ENCODE measurements around the gene SLC10A6. TPM values are rescaled to one million over a fixed set of nuclear protein-coding genes. Genes with fewer than 3 reads are reported as not detected.
"Not testable (repeated sequence)": the region's sequence is repeated elsewhere in the genome, so short reads cannot be mapped to it uniquely, and the experiment has no call there.

Gene SLC10A6
- polyA plus RNA-seq, 1 experiment, result 0.06 TPM

DNA sequence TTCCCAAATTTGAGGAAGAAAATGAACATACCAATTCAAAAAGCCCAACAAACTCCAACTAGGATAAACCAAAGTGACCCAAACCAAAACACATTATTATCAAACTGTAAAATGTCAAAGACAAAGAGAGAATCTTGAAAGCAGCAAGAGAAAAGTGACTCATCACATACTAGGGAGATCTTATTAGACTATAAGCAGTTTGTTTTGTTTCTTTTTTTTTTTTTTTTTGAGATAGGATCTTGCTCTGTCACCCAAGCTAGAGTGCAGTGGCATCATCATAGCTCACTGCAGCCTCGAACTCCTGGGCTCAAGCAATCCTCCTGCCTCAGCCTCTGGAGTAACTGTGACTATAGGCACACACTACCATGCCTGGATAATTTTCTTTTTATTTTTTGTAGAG lies 30.5 kb upstream of the SLC10A6 start:
- ChIA-PET POLR2A (no interaction called here), CTCF (no interaction called here)
- TF ChIP-seq, protein P1, sequence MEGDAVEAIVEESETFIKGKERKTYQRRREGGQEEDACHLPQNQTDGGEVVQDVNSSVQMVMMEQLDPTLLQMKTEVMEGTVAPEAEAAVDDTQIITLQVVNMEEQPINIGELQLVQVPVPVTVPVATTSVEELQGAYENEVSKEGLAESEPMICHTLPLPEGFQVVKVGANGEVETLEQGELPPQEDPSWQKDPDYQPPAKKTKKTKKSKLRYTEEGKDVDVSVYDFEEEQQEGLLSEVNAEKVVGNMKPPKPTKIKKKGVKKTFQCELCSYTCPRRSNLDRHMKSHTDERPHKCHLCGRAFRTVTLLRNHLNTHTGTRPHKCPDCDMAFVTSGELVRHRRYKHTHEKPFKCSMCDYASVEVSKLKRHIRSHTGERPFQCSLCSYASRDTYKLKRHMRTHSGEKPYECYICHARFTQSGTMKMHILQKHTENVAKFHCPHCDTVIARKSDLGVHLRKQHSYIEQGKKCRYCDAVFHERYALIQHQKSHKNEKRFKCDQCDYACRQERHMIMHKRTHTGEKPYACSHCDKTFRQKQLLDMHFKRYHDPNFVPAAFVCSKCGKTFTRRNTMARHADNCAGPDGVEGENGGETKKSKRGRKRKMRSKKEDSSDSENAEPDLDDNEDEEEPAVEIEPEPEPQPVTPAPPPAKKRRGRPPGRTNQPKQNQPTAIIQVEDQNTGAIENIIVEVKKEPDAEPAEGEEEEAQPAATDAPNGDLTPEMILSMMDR (IDR thresholded peaks at IDR 0.05; ENCODE audit: low read depth, low read length), result no peak
- peaks cover 17% of the 10 kb centered on the region for H3K9me3 ChIP-seq (ENCODE audit: control insufficient read depth, insufficient read depth, low read length)
- no peak overlapping the region for H3K27ac ChIP-seq (ENCODE audit: low read depth, low read length)
- no peak for DNase-seq (ENCODE audit: low read depth, low spot score)
- no peaks in the 10 kb centered on the region for H3K27me3 ChIP-seq (ENCODE audit: control insufficient read depth, insufficient read depth, low read length)
- H3K4me3 ChIP-seq (ENCODE audit: low read depth, low read length), result no peak overlapping the region

- Histone ChIP-seq H3K9me3 (ENCODE audit: control insufficient read depth, insufficient read depth, low read length) (peaks cover 17% of the 10 kb centered on the region), H3K27ac (ENCODE audit: low read depth, low read length) (no peak overlapping the region), H3K4me3 (ENCODE audit: low read depth, low read length) (no peak overlapping the region), H3K27me3 (ENCODE audit: control insufficient read depth, insufficient read depth, low read length) (no peaks in the 10 kb centered on the region)
- ChIA-PET POLR2A (no interaction called here), CTCF (interaction anchor here (1.2 kb wide), 1 partner anchor 382 kb away, joined by 6 read pairs; no protein-coding TSS in a partner anchor)
- TF ChIP-seq, protein P1 (IDR thresholded peaks at IDR 0.05; ENCODE audit: low read depth, low read length), result no peak
- no peak for DNase-seq (ENCODE audit: low read depth, low spot score)
These were observed 29.5 kb upstream of the SLC10A6 start for GRCh38 chr4:86878640-86879039.

DNA sequence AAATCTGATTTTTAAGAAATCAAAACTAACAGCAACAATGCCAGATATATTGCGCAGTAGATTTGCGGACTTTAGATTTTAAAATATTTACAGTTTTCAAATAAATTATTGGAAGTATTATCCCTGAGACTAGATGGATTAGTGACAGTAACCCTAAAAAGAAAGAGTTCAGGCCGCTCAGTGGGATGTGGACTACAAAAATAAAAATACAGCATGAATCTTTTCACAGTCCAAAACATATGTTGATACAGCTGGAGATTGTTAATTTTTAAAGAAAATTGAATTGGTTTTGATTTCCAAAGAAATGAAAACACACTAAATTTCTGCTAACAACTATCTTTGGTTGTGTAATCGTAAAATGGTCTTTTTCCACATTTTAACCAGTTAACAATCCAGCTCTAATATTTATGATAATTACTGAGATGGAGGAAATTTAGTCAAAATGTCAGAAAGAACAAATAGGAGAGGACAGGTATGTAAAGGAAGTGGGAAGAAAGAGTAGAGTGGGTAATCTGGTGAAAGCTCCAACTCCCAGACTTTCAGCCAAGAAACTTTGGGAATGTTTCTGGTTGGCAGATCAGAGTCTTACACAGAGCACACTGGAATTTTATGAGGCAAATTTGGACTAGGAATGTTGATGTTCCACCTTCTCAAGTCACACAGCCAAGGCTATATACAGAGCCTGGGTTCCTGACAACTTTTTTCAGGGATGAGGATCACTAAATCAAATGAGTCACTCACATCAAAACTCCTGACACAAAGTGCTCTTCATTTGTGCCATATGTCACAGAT lies 27.9 kb upstream of the SLC10A6 start:
- CTCF ChIA-PET, result interaction anchor here (0.6 to 0.9 kb wide), 2 partner anchors 87 to 381 kb away, joined by 3 read pairs; no protein-coding TSS in a partner anchor
- POLR2A ChIA-PET, result no interaction called here
- TF ChIP-seq, protein P1 (IDR thresholded peaks at IDR 0.05; ENCODE audit: low read depth, low read length), result no peak
- Histone ChIP-seq H3K27me3 (ENCODE audit: control insufficient read depth, insufficient read depth, low read length) (no peaks in the 10 kb centered on the region), H3K4me3 (ENCODE audit: low read depth, low read length) (no peak overlapping the region), H3K9me3 (ENCODE audit: control insufficient read depth, insufficient read depth, low read length) (peaks cover 17% of the 10 kb centered on the region), H3K27ac (ENCODE audit: low read depth, low read length) (no peak overlapping the region)
- no peak for DNase-seq (ENCODE audit: low read depth, low spot score)

DNA sequence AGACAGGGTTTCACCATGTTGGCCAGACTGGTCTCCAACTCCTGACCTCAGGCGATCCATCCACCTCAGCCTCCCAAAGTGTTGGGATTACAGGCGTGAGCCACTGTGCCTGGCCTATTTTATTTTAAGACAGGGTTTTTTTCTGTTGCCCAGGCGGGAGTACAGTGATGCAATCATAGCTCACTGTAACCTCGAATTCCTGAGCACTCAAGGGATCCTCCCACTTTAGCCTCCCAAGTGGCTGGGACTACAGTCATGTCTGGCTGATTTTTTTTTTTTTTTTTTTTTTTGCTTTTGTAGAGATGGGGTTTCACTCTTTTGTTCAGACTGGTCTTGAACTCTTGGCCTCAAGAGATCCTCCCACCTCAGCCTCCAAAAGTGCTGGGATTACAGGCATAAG lies 26.3 kb upstream of the SLC10A6 start:
- POLR2A ChIA-PET; H3K27ac ChIP-seq (ENCODE audit: low read depth, low read length); H3K27me3 ChIP-seq (ENCODE audit: control insufficient read depth, insufficient read depth, low read length); DNase-seq (ENCODE audit: low read depth, low spot score); H3K4me3 ChIP-seq (ENCODE audit: low read depth, low read length): not testable (repeated sequence)
- CTCF ChIA-PET, result interaction anchor here (0.7 kb wide), 1 partner anchor 20 kb away, joined by 4 read pairs; no protein-coding TSS in a partner anchor
- peaks cover 14% of the 10 kb centered on the region for H3K9me3 ChIP-seq (ENCODE audit: control insufficient read depth, insufficient read depth, low read length)

- no peak overlapping the region for H3K27ac ChIP-seq (ENCODE audit: low read depth, low read length)
- no peak overlapping the region for H3K4me3 ChIP-seq (ENCODE audit: low read depth, low read length)
- H3K9me3 ChIP-seq (ENCODE audit: control insufficient read depth, insufficient read depth, low read length), result no peaks in the 10 kb centered on the region
- DNase-seq (ENCODE audit: low read depth, low spot score), result no peak
- ChIA-PET CTCF (interaction anchor here (0.8 kb wide), 1 partner anchor 363 kb away, joined by 3 read pairs; no protein-coding TSS in a partner anchor), POLR2A (no interaction called here)
- TF ChIP-seq, protein P1 (IDR thresholded peaks at IDR 0.05; ENCODE audit: low read depth, low read length), result no peak
- no peaks in the 10 kb centered on the region for H3K27me3 ChIP-seq (ENCODE audit: control insufficient read depth, insufficient read depth, low read length)
These were observed 23.0 kb upstream of the SLC10A6 start for GRCh38 chr4:86872135-86872534.
